ENCODE results near the gene SKAP1.

SKAP1 gene

DNA sequence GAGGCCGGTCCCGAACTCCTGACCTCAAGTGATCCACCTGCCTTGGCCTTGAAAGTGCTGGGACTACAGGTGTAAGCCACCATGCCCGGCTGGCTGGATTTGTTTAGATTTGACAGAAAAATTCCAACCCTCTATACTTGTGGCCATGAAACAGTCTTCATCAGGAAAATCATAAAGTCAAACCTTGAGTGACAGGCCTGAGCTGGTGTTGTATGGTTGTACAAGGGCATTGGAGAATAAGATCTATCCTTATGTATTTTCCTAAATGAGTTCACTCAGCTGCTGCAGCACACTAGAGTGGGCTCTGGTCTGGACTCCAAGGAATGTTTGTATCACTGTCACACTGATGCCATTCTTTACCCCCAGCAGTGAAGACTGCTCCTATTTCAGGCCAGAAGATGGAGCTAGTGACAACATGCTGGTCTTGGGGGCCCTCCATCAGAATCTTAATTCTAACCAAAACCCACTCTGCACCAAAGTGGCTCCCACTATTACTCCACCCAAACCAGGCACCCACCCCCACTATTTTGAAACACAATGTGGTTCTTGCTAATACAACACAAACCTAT is 295.0 kb downstream of the SKAP1 start:
- DNase-seq = no peak

DNA sequence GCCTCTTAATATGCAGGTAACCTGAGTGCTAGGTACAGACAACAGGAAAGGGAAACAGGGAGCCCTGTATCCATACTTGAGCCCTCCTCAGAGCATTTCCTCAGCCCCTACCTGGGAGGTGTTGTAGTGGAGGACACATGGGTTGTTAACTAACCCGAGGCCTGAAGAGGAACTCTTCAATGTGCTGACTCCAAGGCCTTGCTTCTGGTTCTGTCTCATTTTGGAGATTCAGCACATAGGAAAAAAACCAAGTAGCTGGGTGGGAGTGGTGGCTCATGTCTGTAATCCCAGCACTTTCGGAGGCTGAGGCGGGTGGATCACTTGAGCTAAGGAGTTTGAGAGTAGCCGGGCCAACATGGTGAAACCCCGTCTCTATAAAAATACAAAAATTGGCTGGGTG is 297.6 kb downstream of the SKAP1 start:
- DNase-seq = no peak

DNA sequence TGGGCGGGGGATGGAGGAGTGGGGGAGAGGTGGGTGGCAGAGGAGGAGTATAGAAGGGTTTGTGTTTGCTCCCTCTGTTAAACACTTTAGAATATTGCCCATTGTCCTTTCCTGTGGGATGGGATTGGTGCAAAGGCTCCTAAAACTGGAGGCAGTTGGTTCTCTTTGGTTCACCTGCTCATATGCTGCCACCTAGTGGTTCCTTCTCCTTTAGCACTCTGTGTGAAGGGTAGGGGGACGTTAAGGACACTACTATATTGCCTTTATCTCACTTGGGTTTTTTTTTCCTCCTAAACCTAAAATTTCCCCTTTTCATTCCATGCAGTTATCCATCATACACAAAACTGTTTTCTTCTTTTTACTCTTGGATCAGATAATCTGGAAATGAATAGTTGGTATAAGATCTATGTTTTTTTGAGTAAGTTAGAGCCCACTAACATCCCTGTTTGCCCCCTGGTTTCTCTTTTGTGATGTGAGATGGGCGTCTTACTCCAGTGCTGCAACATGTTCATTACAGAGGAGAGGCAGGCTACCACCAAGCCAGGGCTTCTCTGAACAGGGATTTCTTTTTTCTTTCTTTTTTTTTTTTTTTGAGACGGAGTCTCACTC is 298.7 kb downstream of the SKAP1 start:
- peak; percentile 84 to 87 for DNase-seq

DNA sequence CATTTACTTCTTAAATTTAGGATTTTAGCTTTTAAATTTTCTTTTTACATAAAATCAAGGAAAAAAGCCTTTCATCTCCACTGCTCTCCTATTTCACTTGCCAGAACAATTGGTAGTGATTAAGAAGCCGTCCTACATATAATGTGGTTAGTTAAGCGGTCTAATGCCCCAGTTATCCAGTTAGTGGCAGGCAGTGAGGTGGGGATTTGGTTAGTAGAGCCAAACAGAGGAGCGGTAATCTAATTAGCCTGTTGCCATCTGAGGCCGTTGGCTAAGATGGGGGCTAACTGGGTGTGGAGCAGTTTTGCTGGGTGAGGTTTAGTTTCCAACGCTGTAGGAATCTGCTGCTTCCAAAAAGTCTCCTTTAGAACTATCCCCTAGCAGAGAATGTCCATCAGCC is 300.0 kb downstream of the SKAP1 start:
- DNase-seq = no peak

GRCh38 chr17:48128400-48128799 is 301.6 kb downstream of the SKAP1 start:
- DNase-seq = no peak

- no peak for DNase-seq
Measured at GRCh38 chr17:48127371-48128051, 302.5 kb downstream of the SKAP1 start.

DNA sequence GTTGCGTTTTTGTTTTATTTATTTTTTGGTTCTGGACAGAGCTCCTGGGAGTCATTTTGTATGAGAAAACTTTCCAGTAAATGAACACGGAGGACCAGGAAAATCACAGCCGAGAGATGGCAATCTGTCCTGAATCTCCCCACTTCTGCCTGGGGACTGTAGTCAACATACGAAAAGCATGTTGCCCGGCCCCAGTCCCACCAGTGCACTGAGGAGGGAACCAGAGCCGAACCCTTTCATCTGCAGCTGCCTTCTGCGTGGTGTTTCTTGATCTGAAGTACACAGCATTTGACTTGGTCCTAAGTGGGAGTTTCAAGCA is 303.5 kb downstream of the SKAP1 start:
- DNase-seq = no peak

GRCh38 chr17:48125829-48126531 is 304.0 kb downstream of the SKAP1 start:
- peak; percentile 45 to 74 for DNase-seq

GRCh38 chr17:48123776-48124388 is 306.1 kb downstream of the SKAP1 start:
- no peak for DNase-seq

DNA sequence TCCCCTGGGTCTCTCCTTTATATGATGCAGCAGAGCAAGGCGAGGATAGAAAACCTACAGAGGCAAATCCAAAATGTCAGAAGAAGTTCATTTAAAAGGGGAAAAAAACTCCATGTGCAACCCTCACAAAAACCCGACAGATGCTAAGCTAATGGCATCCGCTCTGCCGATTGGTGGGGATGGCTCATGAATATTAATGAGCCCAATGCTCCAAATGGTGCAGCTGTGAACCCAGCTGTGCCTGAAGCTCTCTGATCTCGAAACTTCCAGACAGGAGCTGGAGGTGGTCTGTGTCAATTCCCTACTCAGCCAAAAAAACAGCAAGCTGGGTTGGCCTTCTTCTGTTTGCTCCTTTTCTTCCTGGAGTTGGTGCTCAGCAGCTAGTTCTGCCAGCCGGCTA is 306.9 kb downstream of the SKAP1 start:
- DNase-seq = no peak

- no peak for DNase-seq
Measured at GRCh38 chr17:48122665-48123045, 307.4 kb downstream of the SKAP1 start.

GRCh38 chr17:48121923-48122664 is 307.9 kb downstream of the SKAP1 start:
- DNase-seq = no peak

DNA sequence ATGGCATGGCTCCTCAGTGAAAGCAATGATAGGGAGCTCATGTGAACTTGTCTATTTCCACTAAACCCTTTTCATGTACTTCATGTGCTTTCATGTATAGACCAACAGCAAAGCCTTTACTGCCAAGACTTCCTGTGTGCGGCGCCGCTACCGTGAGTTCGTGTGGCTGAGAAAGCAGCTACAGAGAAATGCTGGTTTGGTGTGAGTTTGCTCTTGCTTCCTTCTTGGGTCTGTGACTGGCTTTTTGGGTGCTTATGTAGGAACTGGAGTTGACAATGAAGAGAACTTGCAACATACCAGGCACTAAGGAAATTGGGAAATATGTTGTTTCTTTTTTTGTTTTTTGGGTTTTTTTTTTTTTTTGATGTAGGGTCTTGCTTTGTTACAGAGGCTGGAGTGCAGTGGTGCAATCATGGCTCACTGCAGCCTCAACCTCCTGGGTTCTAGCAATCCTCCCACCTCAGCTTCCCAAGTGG is 316.8 kb downstream of the SKAP1 start:
- DNase-seq = no peak

DNA sequence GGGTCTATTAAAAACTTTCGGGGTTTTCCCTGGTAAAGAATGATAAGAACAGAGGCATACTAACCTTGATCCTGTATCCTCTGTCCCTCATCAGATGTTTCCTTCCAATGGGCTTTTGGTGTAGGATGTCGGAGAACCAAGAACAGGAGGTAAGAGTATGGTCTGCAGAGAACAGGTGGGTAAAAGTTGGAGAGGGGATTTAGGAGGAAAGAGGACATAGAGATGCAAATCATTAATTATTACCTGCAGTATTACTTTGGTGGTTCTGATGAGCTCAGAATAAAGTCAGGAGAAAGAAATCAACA is 318.1 kb downstream of the SKAP1 start:
- DNase-seq = no peak

- peak in 1 of 2 experiments; percentile 44 for DNase-seq
Measured at GRCh38 chr17:48110761-48111160, 319.3 kb downstream of the SKAP1 start.

DNA sequence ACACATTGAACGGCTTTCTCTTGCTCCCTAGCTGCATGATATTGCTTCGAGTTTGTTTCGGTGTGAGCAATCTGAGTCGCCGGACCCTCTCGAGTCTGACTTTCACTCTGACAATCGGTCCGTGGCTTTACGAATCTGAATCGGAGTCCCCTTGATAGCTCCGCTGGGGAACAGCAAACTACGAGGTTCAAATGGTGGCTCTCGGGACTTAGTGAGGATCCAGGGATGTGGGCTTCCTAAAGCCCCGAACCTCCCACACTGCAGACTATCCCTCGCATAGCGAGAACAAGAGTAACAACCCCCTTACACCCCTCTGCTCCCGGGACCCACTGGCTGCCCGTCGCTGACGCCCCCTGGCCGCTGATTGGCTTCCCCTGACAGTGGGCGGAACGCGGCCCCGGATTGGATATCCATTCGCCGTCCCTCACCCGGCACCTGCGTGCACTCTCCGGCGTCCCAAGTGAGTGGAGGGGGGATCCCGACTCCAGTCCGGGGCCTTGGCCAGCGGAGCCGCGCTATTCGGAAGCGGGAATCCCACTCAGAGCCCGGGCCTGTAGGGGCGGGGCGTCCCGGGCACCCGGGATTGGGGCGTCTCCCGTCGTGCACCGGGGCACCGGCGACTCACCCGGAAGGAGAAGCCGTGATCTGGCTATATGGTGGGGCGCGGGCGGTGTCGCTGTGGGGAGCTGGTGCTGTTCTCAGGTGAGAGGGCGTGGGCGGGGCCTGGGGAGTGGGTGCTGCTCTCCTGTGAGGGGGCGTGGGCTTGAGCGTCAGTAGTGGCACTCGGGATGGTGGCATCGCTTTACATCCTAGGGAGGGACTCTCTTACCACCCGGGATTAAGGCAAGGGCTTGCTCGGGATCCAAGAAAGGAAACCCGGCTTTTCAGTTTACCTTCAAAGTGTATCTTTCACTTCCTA is 322.6 kb downstream of the SKAP1 start, which contains the start of gene SNX11:
Gene SNX11, plus strand, starts transcription at position 630 of the 919 bp plus-strand sequence. CDS start 4,278 bp downstream, outside the sequence.
- DNase-seq = peak; percentile 94 to 97

DNA sequence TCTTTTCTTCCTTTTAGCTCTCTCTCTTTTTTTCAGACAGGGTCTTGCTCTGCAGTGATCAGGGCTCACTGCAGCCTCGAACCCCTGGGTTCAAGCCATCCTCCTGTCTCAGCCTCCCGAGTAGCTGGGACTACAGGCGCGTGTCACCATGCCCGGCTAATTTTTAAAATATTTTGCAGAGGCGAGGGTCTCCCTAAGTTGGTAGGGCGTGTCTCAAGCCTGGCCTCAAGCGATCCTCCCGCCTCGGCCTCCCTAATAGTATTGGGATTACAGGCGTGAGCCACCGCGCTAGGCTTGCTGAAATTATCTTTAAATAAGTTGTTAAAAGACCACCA is 323.2 kb downstream of the SKAP1 start:
- DNase-seq = no peak

DNA sequence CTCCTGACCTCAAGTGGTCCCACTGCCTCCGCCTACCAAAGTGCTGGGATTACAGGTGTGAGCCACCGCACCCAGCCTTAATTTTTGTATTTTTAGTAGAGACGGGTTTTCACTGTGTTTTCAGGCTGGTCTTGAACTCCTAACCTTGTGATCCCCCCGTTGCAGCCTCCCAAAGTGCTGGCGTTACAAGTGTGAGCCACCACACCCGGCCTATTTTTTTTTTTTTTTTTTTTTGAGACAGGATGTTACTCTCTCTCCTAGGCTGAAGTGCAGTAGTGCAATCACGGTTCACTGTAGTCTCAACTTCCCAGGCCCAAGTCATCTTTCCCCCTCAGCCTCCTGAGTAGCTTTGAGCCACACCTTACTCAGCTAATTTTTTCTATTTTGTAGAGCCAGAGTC is 325.6 kb downstream of the SKAP1 start:
- DNase-seq = no peak

GRCh38 chr17:48102798-48103715 is 327.0 kb downstream of the SKAP1 start:
- DNase-seq = no peak

DNA sequence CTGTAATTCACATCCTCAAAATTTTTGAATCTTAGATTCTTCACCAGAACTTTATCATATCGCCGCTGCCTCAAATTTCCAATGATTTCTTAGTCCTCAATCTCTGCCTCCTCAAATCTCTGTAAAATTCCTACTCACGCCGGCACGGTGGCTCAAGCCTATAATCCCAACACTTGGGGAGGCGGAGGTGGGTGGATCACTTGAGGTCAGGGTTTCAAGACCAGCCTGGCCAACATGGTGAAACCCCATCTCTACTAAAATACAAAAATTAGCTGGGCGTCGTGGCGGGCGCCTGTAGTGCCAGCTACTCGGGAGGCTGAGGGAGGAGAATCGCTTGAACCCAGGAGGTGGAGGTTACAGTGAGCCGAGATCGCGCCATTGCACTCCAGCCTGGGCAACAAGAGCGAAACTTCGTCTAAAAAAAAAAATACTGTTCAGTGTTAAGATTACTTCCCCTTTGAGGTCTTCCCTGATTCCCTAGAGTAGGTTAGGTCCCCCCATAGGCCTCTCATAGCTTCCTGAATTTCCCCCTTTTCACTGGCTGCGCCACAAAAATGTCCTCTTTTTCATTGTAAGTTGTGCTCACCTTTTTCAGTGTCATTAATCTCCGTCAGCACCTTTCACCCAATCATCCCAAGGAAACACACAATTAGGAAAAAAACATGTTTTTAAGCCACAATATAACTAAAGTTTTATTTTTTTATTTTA is 327.8 kb downstream of the SKAP1 start:
- DNase-seq = no peak
